Measurements from ENCODE around the gene ITSN1.
A peak's percentile ranks its signal among the peaks of the same experiment; 100 is the strongest.
"Not testable (repeated sequence)": the region's sequence is repeated elsewhere in the genome, so short reads cannot be mapped to it uniquely, and the experiment has no call there.

ITSN1 gene

DNA sequence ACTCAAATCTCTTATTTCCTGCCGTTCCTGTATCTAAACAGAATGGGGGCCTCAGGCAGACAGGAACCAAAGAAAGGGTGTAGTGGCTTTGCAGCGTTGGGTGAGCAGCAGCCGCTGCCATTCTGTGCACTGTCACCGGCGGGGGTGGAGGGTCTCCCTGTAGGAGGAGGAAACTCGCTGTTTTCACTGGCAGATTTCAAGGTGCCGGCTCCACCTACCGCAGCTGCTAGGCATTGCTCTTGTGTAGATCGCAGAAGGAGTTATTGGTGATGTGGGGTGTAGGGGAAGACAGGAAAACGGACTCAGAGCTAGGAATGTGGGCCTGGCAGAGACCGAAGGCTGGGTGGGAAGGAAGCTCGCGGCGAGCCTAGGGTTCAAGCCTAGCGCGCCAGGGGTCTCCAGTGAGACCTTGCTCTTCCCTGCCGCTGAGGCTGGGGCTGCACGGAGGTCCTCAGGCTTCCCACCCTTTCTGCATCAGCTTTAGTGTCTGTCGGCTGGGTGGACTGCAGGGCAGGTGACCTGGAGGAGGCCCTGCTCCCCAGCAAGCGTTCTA is 252.5 kb downstream of the ITSN1 start:
- DNase-seq (ENCODE audit: low spot score) = peak; percentile 89

DNA sequence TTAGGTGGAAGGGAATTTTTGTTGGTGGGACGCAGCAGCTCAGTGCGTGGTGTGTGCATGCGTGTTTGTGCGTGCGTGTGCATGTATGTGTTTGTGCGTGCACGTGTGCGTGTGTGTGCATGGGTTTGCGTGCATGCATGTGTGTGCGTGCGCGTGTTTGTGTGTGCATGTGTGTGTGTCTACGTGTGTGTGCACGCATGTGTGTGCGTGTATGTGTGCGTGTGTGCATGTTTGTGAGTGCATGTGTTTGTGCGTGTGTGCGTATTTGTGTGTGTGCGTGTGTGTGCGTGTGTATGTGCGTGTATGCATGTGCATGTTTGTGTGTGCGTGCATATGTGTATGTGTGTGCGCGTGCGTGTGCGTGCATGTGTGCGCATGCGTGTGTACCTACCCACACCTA is 253.1 kb downstream of the ITSN1 start:
- DNase-seq (ENCODE audit: low spot score) = no peak

DNA sequence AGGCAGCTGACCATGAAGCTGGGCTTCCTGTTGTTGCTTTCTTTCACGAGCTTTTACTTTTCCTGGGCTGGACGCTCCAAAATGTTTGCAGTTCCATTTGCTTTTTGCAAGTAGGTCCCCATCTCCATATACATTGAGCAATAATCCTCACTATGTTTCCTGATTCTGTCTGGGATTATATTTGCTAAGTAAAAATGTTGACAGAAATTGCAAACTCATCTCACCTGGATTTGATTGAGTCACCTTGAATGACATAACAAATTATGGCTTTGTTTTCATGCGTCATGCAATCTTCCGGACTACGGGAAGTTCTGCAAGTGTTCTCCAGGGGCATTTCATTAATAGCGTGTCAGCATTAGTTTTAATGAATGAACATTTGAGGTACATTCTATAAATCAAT is 254.4 kb downstream of the ITSN1 start:
- no peak for DNase-seq (ENCODE audit: low spot score)

GRCh38 chr21:33897098-33897497 is 254.8 kb downstream of the ITSN1 start:
- no peak for DNase-seq (ENCODE audit: low spot score)

DNA sequence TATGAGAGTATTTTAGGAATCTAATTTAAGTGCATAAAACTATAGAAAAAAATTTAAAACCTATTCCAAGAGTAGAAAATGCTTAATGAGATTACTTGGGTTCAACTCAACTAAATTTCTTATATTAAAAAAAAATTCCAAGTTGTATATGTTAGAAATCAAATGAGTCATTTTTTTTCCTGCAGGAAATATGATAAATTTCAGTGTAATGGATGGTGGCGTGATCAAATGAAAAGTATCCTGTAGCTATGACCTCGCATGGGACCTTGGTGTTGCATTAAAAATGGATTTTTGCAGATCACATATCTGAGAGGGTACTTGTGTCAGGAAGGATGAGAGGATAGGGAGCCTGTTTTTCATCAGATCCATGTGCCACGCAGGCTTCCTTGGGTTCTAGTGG is 255.4 kb downstream of the ITSN1 start:
- DNase-seq (ENCODE audit: low spot score) = no peak

GRCh38 chr21:33898586-33898985 is 256.3 kb downstream of the ITSN1 start:
- DNase-seq (ENCODE audit: low spot score) = no peak

GRCh38 chr21:33899199-33899598 is 256.9 kb downstream of the ITSN1 start:
- DNase-seq (ENCODE audit: low spot score) = no peak

DNA sequence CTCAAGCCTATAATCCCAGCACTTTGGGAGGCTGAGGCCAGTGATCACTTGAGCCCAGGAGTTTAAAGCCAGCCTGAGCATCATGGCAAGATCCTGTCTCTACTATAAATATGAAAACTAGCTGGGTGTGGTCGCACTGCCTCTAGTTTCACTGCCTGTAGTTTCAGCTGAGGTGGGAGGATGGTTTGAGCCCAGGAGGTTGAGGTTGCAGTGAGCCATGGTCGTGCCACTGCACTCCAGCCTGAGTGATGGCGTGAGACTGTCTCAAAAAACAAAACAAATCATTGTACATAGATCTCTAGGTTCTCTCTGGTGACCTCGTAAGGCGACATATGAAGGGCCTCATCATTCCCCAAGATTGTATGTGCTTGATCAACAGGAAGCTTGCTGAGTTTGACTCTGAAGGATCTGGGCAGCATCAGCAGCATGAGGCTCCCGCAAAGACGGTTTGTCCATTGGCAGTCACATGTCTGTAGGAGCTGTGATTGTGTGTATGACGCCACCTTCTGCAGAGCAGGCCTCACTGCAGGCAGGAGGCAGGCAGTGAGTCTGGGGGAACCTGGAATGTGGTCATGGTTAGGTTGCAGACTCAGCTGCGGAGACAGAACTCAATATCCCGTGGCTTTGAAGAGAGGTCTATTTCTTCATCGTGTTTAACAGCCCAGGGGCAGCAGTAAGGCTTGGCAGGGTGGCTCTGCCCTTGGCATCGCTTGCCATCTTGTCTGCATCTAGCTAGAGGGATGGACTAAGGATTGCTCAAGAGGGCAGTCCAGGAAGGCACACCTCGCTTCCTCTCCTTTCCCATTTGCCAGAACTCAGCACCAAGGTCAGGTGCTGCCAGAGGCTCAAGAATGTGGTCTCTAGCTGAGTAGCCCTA is 259.3 kb downstream of the ITSN1 start:
- peak; percentile 55 for DNase-seq (ENCODE audit: low spot score)

DNA sequence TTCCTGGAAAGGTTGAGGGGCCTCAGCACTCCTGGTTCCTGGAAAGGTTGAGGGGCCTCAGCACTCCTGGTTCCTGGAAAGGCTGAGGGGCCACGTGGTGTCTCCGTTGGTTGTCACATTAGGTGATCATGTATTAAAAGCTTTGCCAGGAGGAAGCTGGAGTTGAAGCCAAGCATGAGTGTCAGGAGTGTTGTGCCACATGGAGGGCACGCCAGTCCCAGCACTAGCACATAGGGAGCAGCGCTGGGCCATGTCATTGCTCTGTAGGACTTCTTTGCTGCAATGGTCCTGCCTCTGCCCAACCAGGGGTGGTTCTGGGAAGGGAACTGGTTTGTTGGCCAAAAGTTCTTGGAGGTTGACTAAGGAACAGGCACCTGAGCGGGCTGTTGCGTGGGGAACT is 260.0 kb downstream of the ITSN1 start:
- DNase-seq (ENCODE audit: low spot score) = no peak

DNA sequence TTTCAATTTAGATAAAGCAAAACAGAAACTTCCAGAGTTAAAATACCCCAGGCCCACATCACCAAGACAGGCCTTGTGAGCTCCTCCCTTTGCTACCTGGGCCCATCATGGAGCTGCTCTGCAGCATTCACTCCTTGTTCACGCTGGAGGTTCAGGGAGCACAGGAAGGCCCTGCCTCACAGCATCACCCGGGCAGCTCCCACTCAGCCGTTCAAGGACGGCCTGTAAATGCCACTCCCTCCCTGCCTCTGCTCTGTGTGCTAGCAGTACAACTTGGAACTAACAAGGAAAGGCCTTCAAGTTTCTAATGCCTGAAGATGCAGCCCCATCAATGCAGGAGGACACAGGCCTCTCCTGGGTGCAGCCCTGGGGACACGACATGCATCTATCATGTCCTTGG is 261.7 kb downstream of the ITSN1 start:
- no peak for DNase-seq (ENCODE audit: low spot score)

GRCh38 chr21:33908760-33909159 is 266.5 kb downstream of the ITSN1 start:
- no peak for DNase-seq (ENCODE audit: low spot score)

DNA sequence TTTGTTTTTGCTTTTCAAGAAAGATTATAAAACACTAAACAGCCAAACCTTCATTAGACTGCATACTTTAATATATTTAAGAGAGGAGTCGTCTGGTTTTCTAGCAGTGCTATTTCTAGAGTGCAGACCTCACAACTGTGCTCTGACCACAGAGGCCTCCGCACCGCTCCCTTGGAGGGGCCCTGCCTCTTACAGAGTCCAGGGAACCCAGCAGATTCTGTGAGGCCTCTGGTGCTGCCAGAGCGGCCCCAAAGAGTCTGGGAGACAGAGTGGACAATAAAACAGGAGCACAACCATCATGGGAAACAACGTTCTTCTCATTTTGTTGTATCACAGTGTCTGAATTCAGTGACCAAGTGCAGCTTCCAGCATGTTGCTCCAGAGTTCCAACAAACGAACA is 267.5 kb downstream of the ITSN1 start:
- no peak for DNase-seq (ENCODE audit: low spot score)

DNA sequence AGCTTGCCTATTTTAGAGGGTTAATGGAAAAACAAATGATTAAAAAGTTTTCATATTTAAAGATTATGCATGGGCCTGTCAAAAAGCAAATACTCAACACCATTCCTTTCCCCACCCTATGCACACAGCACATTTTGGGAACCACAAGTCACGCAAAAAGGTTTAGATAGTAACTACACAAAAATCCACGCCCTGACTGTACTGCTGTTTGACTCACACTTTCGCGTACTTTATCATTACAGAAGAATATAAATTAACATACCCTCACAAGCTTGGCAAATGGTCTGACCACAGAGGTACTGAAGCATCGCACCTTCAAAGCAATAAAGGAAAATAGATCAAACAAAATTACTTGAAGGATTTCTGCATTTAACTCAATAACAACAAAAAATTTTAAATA is 271.9 kb downstream of the ITSN1 start:
- no peak for DNase-seq (ENCODE audit: low spot score)

GRCh38 chr21:33915368-33916199 is 273.3 kb downstream of the ITSN1 start, which contains the start of gene ATP5PO:
TSS of gene ATP5PO (minus strand) at chr21:33915804. CDS start at chr21:33915763, 41 bp downstream.
- peak; percentile 99 for DNase-seq (ENCODE audit: low spot score)

DNA sequence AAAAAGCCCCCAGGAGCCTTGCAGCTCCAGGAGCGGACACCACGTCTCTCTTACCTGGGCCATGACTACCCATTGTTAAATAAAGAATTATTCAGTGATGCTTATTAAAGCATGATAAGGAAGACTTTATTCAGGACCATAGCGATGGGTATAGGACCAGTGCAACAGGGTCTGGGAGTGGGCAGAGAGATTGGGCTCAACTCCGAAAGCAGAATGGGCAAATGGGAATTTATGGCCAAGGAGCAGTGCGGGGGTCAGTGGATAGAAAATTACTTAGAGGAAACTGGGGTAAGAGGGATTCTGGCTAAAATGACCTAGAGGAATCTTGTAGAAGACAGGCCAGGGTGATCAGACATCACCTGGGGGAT is 273.9 kb downstream of the ITSN1 start:
- no peak for DNase-seq (ENCODE audit: low spot score)

- DNase-seq (ENCODE audit: low spot score) = no peak
Observed at GRCh38 chr21:33917421-33917820, 275.1 kb downstream of the ITSN1 start.

DNA sequence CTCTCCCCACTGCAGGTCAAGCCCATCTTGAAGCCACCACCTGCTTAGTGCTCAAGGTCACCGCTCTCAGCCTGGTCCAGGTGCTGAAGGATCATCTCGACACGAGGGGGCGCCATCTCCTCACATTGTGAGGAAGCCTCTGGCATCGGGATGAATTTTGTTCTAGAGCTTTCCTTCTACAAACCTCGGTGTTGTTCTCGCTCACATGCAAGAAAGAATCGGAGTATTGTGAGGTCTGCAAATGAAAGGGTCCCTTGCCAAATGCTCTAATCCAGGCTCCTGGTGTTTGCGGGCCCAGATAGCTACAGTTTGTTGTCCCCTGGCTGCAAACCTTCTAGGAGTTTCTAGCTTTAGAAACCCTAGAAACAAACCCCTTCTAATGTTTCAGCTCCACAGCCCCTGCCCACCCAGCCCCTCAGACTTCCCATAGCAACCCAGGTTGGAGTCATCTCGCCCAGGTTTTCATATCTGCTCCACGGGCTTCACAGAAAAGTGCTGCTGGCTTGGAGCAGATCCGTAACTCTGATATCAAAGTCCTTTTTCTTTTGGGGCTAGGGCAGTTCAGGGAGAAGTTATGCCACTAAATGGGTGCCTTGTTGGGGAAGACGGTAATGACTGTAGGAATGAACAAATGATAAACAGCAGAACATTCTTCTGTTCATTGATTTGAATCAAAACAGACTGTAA is 281.9 kb downstream of the ITSN1 start:
- DNase-seq (ENCODE audit: low spot score) = peak; percentile 84

- no peak for DNase-seq (ENCODE audit: low spot score)
Observed at GRCh38 chr21:33924766-33925100, 282.4 kb downstream of the ITSN1 start.

GRCh38 chr21:33926248-33926647 is 283.9 kb downstream of the ITSN1 start:
- not testable (repeated sequence) for DNase-seq (ENCODE audit: low spot score)

DNA sequence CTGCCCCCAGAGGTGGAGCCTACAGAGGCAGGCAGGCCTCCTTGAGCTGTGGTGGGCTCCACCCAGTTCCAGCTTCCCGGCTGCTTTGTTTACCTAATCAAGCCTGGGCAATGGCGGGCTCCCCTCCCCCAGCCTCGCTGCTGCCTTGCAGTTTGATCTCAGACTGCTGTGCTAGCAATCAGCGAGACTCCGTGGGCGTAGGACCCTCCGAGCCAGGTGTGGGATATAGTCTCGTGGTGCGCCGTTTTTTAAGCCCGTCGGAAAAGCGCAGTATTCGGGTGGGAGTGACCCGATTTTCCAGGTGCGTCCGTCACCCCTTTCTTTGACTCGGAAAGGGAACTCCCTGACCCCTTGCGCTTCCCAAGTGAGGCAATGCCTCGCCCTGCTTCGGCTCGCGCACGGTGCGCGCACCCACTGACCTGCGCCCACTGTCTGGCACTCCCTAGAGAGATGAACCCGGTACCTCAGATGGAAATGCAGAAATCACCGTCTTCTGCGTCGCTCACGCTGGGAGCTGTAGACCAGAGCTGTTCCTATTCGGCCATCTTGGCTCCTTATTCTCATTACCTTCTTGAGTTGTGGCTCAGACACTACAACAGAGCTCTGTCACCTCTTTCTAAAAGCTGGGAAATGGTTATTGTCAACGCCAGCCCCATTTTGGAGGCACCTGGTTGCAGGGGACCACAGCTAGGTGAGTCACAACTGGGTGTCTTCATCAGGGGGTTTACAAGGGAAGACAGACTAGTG is 288.9 kb downstream of the ITSN1 start:
- DNase-seq (ENCODE audit: low spot score) = not testable (repeated sequence)

DNA sequence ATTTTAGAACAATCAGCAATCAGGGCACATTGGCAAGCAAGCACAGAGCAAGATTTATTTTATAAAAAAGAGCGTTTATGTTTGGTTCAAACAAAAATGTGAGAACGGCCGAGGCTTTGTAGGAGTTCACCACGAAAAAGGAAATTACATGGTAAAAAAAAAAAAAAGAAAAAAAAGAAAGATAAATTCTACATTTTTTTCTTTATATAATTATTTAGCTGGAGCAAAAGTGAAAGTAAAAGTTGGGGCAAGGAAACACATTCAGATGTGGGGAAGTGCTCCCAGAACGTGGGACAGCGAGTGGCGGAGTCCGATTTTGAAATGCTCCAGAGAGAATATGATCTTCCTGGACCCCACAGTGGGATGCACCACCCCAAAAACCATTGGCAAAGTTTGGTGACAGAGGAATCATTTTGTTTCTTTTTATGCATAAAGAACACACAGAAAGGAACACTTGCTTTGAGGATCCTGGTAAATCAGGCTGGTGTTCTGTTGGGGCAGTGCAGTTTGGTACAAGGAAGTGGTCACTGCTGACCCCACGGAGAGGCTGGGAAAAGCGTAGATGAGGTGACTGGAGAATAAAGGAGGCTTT is 289.6 kb downstream of the ITSN1 start:
- peak; percentile 57 for DNase-seq (ENCODE audit: low spot score)
